HG02623 (cell line): ENCODE results near the gene NSUN4.
"Not testable (repeated sequence)": the region's sequence is repeated elsewhere in the genome, so short reads cannot be mapped to it uniquely, and the experiment has no call there.

Source experiments
- ATAC-seq: cut with Tn5 transposase; IDR thresholded peaks from one replicate; pipeline ENCODE4 v1.9.1; 2021; ENCODE audit warnings: moderate library complexity; ENCODE audit not compliant: unreplicated experiment

NSUN4 gene

DNA sequence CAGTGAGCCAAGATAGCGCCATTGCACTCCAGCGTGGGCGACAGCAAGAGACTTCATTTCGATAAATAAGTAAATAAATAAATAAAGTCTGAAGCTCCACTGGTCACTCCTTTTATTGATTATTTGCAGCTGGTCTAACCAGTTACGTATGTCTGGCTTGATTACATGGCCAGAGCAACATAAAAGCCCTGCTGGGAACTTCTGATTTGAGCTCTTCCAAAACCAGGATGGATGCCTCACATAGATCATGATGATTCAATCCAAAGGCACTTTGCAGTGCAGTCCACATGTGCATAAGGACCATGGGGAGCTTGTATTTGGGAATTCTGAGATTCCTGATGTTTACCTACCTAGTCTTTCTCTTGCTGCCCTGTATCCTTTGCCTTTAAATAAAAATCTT lies 24.0 kb downstream of the NSUN4 start:
- no peak for ATAC-seq

- ATAC-seq, result not testable (repeated sequence)
Observed at GRCh38 chr1:46365796-46366195, 25.2 kb downstream of the NSUN4 start.

- ATAC-seq, result no peak
Observed at GRCh38 chr1:46367072-46367471, 26.5 kb downstream of the NSUN4 start.

DNA sequence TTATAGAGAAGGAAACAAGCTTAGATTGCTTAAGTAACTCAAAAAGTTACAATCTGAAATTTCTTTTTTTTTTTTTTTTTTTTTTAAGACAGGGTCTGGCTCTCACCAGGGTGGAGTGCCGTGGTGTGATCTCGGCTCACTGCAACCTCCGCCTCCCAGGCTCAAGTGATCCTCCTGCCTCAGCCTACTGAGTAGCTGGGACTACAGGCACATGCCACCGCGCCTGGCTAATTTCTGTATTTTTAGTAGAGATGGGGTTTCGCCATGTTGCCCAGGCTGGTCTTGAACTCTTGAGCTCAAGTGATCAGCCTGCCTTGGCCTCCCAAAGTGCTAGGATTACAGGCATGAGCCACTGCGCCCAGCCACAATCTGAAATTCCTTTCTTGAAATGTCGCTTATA lies 27.1 kb downstream of the NSUN4 start:
- not testable (repeated sequence) for ATAC-seq

DNA sequence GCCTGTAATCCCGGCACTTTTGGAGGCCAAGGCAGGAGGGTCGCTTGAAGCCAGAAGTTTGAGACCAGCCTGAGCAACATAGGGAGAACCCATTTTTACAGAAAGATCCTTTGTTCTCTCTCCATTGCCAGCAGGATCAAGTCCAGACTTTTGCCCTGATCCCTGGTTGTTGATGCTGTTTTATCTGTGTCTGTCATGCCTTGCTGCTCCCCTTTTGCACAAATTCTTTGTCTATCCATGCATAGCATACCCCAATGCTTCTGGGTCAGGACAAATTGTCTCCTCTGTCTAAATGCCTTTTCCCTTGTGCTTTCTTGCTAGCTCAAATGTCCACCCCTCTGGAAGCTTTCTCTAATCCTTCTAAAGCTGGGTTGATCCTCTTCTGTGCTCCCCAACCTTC lies 28.2 kb downstream of the NSUN4 start:
- ATAC-seq, result no peak

DNA sequence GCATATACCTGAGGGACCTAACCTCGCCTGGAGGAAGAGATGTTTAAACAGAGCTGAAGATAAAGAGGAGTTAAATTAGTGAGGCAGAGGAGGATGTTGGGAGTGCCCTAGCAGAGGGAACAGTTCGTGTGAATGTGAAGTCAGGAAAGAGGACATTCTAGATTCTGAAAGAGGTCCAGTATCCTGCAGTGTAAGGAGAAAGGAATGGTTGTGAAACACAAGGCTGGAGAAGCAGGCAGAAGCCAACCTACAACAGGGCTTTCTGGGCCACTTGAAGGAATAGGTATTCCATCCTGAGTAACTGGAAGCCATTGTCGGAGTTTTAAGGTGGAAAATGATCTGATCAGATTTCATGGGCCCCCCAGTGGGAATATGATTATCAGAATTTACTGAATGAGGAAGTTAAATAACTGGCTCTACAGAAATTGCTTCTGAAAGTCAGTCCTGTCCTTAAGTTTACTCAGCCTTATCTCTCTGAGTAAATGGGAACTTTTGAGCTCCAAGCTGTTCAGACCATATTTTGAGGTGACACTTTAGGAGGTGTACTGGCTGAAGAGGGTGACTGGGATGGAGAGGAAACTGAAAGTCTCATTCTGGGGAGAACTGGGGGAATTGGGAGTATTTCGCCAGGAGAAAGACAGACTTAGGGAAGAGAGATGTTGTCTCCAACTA lies 29.1 kb downstream of the NSUN4 start:
- no peak for ATAC-seq

DNA sequence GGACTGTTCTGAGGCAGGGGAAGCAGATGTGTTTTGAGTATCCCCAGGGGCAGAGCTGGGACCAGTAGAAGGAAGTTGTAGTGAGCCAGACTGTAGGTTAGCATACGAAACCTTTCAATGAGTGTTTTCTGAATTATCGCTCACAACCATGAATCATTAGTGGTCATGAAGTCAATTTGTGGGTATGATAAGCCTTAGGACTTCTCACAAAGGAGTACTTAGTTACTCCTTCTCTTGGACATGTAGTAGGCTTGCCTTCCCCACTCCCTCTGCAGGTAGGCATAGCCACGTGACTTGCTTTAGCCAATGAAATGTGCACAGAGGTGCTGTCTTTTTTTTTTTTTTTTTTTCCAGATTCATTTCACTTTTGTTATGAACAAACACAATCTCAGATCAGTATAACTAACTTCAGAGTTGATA lies 29.6 kb downstream of the NSUN4 start:
- ATAC-seq, result no peak

DNA sequence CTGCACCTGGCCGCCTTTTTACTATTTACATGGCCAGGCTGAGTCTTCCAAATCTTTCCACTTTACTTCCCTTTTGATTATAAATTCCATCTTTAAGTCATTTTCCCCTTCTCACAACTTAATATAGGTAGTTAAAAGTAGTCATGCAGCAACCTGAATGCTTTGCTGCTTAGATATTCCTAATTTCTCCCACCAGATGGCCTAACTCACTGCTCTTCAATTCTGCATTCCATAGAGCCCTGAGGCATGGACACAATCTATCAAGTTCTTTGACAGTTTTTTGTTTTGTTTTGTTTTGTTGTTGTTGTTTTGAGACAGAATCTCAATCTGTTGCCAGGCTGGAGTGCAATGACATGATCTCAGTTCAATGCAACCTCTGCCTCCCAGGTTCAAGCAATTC lies 31.8 kb downstream of the NSUN4 start:
- no peak for ATAC-seq

- no peak for ATAC-seq
Observed at GRCh38 chr1:46379996-46380395, 39.4 kb downstream of the NSUN4 start.

- ATAC-seq, result no peak
Observed at GRCh38 chr1:46380508-46380907, 39.9 kb downstream of the NSUN4 start.

GRCh38 chr1:46393510-46393909 lies 52.9 kb downstream of the NSUN4 start:
- ATAC-seq, result no peak

- no peak for ATAC-seq
Observed at GRCh38 chr1:46394108-46394871, 53.7 kb downstream of the NSUN4 start, which contains the start of gene FAAH. Gene FAAH (plus strand): TSS chr1:46394317. CDS start chr1:46394349, 32 bp downstream.

GRCh38 chr1:46394872-46395465 lies 54.4 kb downstream of the NSUN4 start:
- no peak for ATAC-seq

GRCh38 chr1:46396441-46397398 lies 56.1 kb downstream of the NSUN4 start:
- no peak for ATAC-seq

- ATAC-seq, result no peak
Observed at GRCh38 chr1:46399307-46399706, 58.7 kb downstream of the NSUN4 start.

DNA sequence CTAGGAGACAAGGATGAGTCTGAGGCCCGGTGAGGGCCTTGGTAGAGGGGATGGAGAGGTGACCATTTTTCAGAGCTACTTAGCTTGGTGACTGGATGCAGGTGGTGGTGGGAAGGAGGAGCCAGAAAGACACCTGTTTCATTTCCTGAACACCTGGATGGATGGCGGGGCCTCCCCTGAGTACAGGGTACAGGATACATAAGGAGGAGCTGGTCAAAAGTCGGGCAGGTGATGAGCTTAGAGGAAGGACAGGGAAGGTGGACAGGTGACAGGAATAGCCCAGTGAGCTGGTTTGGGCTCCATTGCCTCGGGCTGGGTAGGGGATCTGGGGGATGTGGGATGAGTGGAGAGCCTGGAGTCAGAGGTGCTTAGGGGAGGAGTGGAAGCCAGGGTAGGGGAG lies 59.8 kb downstream of the NSUN4 start:
- no peak for ATAC-seq

DNA sequence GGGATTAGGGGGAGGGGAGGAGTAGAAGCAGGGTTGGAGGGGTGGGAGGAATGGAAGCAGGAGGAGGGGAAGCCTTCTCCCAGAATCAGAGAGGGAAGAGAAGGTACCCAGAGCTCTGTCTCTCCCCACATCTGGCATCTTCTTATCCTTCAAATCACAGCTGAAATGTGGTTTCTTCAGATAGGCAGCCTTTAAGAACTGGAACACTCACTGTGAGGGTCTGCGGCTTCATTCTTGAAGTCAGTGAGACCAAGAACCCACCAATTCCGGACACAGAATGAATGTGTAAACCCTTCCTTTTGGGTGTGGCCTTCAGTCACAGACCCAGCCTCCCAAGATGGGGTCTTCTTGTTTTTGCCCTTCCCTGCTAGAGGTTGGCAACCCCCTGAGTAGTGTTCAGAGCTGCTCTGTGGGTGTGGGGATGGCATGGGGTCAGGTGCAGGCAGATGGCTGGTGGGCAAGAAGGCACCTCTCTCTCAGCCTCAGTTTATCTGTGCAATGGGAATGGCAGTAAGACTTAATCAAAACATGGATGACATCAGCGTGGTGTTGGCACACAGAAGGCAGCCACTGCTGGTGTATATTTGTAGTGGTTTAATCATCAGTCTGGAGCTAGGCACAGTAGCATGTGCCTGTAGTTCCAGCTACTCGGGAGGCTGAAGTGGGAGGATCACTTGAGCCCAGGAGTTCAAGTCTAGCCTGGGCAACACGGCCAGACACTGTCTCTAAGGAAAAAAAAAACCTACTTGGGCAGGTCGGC lies 60.7 kb downstream of the NSUN4 start:
- no peak for ATAC-seq

DNA sequence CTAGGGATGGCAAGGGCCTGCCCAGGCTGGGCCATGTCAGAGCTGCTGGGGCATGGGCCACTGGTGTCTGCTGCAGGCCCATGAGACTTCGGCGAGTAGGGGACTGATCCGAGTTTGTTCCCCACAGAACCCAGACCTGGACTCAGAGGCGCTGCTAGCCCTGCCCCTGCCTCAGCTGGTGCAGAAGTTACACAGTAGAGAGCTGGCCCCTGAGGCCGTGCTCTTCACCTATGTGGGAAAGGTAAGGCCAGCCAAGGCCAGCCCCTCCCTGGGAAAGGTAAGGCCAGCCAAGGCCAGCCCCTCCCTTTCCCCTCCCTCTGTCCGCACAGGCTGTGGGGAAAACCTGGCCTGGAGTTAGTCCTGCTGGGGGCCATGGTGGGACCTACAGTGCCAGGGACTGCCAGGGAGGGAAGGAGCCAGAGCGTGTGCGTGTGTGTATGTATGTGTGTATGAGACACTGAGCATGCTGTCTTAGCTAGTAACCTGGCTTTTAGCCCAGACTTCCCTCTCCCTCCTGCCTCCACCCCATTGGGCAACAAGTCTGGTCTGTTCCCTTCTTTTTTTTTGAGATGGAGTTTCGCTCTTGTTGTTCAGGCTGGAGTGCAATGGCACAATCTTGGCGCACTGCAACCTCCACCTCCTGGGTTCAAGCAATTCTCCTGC lies 61.5 kb downstream of the NSUN4 start:
- no peak for ATAC-seq

GRCh38 chr1:46403916-46404315 lies 63.3 kb downstream of the NSUN4 start:
- no peak for ATAC-seq
